NCI-H345 treated with DMSO at 0.1 percent for 48 hours (cell line): Measurements from ENCODE around the gene OR51B4.
"Not testable (repeated sequence)": the region's sequence is repeated elsewhere in the genome, so short reads cannot be mapped to it uniquely, and the experiment has no call there.

Experiments used
- DNase-seq: peaks from one replicate; lab custom pipeline; 2025; ENCODE audit not compliant: unreplicated experiment; lab: John Stamatoyannopoulos, UW

The OR51B4 gene

DNA sequence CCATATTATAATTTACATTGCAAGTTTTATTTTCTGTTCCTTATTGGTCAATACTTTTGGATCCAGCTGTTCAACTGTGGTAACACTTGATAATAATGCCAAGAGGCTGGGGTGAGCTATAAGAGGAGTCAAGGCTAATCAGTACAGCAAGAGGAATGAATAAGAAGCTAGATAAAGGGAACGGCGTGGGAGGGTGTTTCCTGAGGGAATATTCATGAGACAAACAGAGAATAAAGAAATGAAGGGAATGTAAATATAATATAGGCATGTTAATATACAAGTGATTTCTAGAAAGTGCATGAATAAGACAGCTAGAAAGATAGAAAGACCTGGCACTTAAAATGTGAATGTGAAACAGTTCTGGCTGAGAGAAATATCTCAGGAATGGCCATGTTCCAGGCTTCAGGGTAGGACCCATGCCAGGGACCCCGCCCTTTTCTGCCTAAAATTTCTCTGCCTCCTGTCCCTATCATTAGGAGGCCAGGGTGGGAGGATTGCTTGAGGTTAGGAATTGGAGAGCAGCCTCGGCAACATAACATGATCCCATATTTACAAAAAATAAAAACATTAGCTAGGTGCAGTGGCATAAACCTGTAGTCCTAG is 3.9 kb downstream of the OR51B4 start:
- no peak for DNase-seq

DNA sequence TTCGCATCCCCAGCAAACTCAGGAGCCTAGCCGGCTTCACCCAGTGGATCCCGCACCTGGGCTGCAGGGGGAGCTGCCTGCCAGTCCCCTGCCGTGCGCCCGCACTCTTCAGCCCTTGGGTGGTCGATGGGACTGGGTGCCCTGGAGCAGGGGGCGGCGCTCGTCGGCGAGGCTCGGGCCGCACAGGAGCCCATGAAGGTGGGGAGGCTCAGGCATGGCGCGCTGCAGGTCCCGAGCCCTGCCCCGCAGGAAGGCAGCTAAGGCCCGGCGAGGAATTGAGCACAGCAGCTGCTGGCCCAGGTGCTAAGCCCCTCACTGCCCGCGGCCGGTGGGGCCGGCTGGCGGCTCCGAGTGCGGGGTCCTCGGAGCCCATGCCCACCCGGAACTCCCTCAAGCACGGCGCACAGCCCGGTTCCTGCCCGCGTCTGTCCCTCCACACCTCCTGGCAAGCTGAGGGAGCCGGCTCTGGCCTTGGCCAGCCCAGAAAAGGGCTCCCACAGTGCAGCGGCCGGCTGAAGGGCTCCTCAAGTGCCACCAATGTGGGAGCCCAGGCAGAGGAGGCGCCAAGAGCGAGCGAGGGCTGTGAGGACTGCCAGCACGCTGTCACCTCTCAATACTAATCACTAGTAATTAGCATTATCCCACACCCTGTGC is 7.3 kb downstream of the OR51B4 start:
- DNase-seq = not testable (repeated sequence)

DNA sequence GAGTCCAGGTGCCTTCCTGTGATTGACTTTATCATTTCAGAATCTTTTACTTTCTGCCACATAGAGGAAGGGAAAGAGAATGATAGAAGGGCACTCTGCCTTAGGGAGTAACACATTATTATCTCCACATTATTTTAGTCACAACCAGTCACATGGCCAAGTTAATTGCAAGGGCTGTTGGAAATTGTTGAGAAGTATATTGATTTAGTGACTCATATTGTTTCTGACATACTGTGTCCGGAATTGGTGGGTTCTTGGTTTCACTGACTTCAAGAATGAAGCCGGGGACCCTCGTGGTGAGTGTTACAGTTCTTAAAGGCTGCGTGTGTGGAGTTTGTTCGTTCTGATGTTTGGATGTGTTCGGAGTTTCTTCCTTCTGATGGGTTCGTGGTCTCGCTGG is 8.7 kb downstream of the OR51B4 start:
- no peak for DNase-seq

DNA sequence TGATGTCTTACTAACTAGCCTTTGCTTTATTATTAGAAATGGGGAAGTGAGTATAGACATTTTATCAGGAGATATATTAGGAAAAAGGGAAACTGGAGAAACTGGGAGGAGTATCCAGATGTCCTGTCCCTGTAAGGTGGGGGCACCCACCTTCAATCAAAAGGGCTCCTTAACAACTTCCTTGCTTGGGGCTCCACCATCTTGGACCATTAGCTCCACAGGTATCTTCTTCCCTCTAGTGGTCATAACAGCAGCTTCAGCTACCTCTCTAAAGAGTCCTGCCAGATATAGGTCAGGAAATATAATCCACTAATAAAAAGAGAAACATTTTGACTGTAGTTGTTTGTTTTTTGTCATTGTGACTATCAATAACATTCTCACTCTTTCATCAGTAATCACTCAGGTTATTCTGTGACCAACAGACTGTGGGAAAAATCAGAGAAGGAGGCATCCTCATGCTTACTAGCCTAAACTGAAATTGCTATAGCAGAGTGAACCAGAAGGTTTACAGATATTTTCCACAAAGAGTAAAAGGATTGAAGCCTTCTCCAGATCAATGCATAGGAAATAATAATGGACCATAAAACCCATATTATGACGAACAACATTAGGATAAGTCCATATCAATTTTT is 10.4 kb downstream of the OR51B4 start:
- DNase-seq = peak; percentile 2

DNA sequence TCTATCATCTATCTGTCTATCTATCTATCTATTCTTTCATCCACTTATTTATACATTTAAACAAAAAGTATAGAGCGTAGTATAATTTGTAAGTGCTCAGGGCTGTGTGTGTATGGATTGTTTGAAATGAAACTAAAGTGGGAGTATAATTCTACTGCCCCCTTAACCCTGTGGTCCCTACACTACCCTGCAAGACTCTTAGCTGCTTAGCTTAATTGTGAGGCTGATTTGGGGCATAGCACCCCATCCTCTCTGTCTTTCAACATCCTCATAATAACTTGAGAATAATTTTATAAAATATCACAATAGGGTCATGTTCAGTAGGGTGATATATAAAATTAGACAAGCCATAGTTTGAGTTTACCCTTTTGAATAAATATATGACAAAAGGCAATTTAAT is 11.6 kb downstream of the OR51B4 start:
- DNase-seq = no peak

DNA sequence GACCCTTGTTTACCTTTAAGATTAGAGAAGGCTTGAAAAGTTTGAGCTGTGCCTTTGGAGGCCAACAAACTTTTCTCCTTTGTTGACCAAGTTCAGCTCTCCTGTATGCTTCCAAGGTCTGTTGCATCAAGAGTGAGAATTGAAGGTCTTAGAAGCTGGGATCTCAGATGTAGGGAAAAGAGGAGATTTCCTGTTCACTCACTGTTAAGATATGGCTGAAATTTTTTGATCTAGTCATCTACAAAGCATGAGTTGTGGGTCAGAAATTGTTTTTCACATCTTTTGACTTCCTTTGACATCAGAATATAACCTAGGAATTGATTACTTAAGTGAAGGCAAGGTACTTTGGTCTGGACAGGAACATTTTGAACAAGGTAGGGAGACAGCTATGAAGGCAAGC is 12.1 kb downstream of the OR51B4 start:
- no peak for DNase-seq

DNA sequence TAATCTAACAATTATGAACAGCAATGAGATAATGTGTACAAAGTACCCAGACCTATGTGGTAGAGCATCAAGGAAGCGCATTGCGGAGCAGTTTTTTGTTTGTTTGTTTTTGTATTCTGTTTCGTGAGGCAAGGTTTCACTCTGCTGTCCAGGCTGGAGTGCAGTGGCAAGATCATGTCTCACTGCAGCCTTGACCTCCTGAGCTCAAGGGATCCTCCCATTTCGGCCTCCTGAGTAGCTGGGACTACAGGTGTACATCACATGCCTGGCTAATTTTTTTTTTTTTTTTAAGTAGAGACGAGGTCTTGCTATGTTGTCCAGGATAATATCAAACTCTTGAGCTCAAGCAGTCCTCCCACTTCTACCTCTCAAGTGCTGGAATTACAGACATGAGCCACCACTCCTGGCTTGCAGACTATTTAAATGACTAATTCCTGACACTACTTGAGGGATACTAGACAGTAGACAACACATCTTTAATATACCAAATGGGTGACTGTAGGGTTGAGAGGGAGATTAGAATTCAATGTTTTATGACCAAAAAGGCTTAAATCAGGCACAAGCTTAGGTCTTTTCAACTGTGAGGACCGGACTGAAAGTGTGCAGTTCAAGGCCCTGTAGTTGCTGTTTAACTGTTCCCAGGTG is 12.7 kb downstream of the OR51B4 start:
- DNase-seq = no peak

DNA sequence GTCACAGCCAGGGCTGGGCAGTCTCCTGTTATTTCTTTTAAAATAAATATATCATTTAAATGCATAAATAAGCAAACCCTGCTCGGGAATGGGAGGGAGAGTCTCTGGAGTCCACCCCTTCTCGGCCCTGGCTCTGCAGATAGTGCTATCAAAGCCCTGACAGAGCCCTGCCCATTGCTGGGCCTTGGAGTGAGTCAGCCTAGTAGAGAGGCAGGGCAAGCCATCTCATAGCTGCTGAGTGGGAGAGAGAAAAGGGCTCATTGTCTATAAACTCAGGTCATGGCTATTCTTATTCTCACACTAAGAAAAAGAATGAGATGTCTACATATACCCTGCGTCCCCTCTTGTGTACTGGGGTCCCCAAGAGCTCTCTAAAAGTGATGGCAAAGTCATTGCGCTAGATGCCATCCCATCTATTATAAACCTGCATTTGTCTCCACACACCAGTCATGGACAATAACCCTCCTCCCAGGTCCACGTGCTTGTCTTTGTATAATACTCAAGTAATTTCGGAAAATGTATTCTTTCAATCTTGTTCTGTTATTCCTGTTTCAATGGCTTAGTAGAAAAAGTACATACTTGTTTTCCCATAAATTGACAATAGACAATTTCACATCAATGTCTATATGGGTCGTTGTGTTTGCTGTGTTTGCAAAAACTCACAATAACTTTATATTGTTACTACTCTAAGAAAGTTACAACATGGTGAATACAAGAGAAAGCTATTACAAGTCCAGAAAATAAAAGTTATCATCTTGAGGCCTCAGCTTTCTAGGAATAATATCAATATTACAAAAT is 13.4 kb downstream of the OR51B4 start:
- DNase-seq = no peak

DNA sequence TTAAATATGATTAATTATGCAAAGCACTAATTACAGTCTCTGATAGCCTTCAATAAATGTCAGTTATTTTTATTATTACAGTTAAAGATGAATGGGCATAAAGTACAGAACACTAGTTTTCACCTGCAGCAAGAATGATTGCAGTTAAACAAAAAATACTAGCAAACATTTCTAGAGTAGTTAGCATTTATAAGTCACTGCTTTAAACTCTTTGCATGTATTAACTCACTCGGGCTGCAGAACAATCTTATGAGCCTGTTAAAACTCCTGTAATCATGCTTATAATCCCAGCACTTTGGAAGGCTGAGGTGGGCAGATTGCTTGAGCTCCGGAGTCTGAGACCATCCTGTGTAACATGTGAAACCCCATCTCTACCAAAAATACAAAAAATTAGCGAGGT is 14.8 kb downstream of the OR51B4 start:
- DNase-seq = no peak

DNA sequence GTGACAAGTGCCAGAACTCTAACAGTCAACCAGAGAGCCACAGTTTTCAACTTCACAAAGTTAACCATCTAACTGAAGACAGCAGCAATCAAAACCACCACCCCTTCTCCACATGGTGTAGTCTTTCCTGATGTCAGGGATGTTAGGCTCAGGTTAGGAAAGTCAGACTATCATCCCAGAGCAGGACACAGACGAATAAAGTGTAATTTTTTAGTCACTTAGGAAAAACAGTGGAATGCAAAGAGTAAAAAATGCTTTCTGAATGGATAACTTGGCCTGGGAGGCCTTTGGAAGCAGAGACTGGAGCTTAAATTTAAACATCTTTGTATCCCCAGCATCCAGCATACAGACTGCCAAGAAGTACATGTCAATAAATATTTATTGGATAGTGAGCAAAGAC is 15.4 kb downstream of the OR51B4 start:
- DNase-seq = no peak

DNA sequence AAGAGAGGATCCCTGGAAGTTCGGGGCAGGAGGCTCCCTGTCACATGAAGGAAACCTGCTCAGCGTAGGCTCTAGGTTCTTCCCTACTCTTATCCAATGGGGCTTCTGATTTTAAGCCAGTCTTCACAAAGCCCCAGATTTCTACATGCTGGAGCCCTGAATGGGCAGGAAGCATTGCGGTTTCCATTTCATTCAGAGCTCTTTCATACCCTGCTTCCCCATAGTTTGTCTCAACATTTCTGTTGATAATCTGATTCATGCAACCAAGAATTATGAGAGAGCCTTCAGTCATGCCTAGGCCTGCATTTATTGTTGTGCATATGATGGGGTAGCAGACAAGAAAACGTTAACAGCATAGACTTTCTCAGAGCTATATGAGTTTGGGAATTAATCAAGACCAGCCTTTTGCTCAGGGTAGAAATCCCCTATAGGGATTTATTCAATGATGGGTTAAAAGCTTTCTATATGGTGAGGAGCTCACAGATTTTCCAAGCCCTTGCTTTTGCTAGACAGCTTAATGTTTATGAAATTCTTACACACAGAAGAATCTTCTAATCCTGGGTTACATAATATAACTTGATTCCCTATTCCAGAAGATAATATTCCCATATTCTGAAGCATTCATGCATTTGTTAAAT is 15.9 kb downstream of the OR51B4 start:
- DNase-seq = no peak

DNA sequence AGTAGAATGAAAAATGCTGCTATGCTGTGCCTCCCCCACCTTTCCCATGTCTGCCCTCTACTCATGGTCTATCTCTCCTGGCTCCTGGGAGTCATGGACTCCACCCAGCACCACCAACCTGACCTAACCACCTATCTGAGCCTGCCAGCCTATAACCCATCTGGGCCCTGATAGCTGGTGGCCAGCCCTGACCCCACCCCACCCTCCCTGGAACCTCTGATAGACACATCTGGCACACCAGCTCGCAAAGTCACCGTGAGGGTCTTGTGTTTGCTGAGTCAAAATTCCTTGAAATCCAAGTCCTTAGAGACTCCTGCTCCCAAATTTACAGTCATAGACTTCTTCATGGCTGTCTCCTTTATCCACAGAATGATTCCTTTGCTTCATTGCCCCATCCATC is 17.1 kb downstream of the OR51B4 start:
- no peak for DNase-seq

DNA sequence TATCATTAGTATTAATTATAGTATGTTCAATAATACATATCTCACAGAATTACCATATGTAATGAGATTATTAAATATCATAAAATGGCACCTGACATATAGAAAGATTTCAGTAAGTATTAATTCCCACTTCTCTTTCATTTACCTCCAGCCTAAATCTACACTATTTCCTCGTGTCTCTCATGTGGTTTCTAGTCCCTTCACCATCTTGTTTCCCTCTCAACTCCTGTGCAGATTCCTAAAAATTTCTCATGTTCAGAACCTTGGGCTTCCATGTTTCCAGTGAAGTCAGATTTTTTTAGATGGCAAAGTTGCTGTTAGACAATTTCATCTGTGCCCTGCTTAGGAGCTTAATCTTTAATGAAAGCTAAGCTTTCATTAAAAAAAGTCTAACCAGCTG is 17.9 kb downstream of the OR51B4 start:
- no peak for DNase-seq

DNA sequence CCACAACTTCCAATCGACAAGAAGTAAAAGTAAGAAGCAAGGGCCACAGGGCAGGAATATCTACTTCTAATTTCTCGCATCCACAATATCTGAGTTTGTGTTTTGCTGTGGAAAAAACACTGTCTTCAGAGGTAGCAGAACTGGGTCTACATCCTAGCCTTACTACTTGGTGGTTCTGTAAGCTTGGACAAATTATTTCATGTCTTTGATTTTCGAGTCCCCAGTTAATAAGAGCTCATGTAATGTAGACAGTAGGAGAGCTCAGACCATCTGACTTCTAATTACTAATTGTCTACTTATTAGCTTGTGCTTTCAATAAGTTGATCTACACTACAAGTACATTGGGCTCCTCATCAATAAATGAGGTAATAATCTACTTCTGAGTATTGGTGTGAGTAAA is 18.7 kb downstream of the OR51B4 start:
- DNase-seq = no peak

DNA sequence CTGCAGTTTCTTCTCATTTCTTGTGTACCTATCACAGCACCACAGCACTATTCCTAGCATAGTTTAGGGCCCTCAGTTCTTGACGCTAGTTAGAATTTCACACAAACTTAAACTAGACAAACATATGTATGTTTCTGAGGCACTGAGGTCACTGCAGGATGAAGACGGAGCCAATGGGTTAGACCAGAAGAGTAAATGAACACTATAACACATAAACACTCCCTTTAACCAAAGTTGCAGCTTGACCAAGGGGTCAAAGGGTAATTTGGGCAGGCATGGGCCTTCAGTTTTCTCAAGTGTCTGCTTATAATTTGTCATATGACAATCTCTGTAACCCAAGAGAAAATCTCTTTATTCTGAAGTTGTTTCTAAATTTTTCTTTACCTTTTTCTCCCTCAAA is 19.1 kb downstream of the OR51B4 start:
- DNase-seq = no peak

DNA sequence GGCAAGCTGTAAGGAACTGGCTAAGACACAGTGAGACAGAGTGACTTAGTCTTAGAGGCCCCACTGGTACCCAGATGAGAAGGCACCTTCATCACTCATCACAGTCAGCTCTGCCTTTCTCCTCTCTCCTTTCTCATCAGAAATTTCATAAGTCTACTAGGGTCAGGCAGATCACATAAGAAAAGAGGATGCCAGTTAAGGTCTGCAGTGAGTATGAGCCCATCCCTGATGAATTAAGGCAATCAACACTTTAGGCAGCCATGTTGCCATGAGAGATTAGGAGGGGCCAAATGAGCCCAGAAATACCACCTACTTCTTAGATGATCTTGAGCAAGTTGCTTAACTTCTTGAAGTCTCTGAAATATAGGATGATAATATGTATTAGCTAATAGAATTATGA is 20.1 kb downstream of the OR51B4 start:
- DNase-seq = no peak

DNA sequence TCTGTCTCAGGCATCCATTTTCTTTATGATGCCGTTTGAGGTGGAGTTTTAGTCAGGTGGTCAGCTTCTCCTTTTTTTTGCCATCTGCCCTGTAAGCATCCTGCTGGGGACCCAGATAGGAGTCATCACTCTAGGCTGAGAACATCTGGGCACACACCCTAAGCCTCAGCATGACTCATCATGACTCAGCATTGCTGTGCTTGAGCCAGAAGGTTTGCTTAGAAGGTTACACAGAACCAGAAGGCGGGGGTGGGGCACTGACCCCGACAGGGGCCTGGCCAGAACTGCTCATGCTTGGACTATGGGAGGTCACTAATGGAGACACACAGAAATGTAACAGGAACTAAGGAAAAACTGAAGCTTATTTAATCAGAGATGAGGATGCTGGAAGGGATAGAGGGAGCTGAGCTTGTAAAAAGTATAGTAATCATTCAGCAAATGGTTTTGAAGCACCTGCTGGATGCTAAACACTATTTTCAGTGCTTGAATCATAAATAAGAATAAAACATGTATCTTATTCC is 21.1 kb downstream of the OR51B4 start:
- no peak for DNase-seq

DNA sequence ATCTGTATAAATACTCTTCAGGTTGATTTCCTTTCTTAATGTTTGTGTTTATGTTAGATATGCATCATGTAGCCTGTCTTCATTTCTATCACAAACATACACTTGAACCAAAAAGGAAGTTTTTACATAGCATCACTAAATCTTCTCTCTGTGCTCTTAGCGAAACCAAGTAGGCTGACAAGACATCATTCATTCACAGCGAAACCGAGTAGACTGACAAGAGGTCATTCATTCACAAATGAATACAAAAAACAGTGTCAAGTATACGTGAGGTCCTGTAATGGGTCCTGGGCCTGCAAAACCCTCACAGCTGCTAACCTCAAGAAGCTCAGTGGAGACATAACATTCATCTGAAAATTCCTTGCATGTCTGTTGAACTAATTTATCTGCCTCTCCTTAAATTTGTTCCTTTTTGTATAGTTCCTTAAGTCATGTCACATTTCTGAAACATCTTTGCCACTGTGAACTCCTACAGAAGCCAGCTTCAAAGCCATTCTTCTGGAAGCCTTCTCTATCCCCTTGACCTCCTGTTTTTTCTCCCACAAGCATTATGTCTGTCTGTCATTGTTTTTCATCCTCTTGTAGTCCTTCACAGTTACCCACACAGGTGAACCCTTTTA is 22.2 kb downstream of the OR51B4 start:
- DNase-seq = no peak

DNA sequence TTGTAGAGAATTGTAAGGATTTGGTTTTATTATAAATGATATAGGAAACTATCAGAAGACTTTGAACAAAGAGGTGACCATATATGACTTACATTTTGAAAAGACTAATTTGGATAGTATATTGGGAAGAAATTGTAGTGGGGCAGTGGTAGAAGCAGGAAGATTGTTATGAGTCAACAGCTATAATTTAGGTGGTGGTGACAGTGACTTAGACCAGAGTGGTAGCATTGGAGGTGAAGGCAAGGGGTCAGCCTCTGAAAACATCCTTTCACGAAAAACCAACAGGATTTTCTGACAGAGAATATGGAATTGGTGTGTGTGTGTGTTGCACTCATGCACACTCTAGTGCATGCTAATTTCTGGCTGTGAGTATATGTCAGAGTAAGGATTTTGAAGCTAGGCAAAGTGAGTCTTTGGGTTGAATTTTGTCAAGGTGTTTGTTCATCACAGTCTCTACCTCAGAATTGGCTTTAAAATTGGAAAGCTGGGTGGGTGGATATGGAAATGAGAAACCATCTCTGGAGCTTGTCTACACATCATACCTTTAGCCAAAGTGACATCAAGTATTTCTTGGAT is 23.9 kb downstream of the OR51B4 start:
- DNase-seq = no peak

DNA sequence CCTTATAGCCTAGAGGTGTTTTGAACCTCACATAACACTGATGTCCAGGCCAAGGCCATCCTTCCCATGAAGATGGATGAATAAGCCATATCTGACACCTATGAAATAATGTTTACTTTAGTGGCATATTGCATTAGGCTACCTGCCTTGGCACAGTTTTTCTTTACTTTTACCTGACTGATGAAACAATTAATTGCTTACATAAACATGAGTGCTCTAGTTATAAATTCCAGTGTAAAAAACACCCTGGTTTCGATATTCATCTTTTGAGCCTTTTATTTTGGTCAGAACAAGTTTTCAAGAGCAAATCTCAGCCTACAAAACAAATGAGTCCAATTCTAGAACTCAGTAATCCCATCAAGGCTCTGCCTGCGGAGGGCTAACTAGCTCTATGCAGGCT is 25.0 kb downstream of the OR51B4 start:
- DNase-seq = no peak
